NCI-H2081 treated with DMSO at 0.1 percent for 48 hours (cell line): ENCODE measurements around the gene SYNGR2.
"Not testable (repeated sequence)": the region's sequence is repeated elsewhere in the genome, so short reads cannot be mapped to it uniquely, and the experiment has no call there.

ENCODE experiments used
- DNase-seq: peaks from one replicate; lab custom pipeline; 2025; lab: John Stamatoyannopoulos, UW

SYNGR2 gene

GRCh38 chr17:78130090-78130436, 38.3 kb upstream of the SYNGR2 start:
- no peak for DNase-seq

GRCh38 chr17:78130437-78131101, 37.8 kb upstream of the SYNGR2 start, which contains the start of gene TMC8:
TMC8 (plus strand) TSS chr17:78130771; CDS start chr17:78131589, 818 bp downstream.
- no peak for DNase-seq

- DNase-seq, result no peak
These were observed 37.0 kb upstream of the SYNGR2 start for GRCh38 chr17:78131172-78132083.

GRCh38 chr17:78132084-78132676, 36.2 kb upstream of the SYNGR2 start:
- DNase-seq, result no peak

- no peak for DNase-seq
These were observed 35.6 kb upstream of the SYNGR2 start for GRCh38 chr17:78132767-78133178.

GRCh38 chr17:78133179-78133951, 35.0 kb upstream of the SYNGR2 start:
- no peak for DNase-seq

GRCh38 chr17:78133971-78134898, 34.1 kb upstream of the SYNGR2 start:
- no peak for DNase-seq

GRCh38 chr17:78134899-78135385, 33.4 kb upstream of the SYNGR2 start:
- no peak for DNase-seq

- DNase-seq, result no peak
These were observed 32.4 kb upstream of the SYNGR2 start for GRCh38 chr17:78135858-78136500.

GRCh38 chr17:78137392-78138203, 30.8 kb upstream of the SYNGR2 start:
- DNase-seq, result no peak

- no peak for DNase-seq
These were observed 29.9 kb upstream of the SYNGR2 start for GRCh38 chr17:78138204-78139060.

GRCh38 chr17:78139861-78140168, 28.6 kb upstream of the SYNGR2 start:
- not testable (repeated sequence) for DNase-seq

- DNase-seq, result no peak
These were observed 28.0 kb upstream of the SYNGR2 start for GRCh38 chr17:78140169-78141051.

- DNase-seq, result no peak
These were observed 26.8 kb upstream of the SYNGR2 start for GRCh38 chr17:78141437-78142118.

GRCh38 chr17:78142119-78142861, 26.1 kb upstream of the SYNGR2 start:
- no peak for DNase-seq
